G401 (cell line): Measurements from ENCODE around the gene TCF7L2. TPM values are rescaled to one million over a fixed set of nuclear protein-coding genes. Genes with fewer than 3 reads are reported as not detected.

ENCODE experiments used
- DNase-seq: peaks from one replicate; pipeline ENCODE4 v3.0.0-alpha.2; 2015; ENCODE audit warnings: low spot score
- in situ Hi-C: cut with HindIII; loops from 2 replicates; pipeline ENCODE4 v1.10.0; 2016; ENCODE audit warnings: low sequenced_read_pairs, mixed read lengths
- total RNA-seq: library from RNA; depleted of rRNA; stranded (reverse); fragments of >200 nt; shearing (Covaris generic); gene quantifications from 2 replicates; pipeline ENCODE4 v1.2.3, GENCODE V29; 2014

TCF7L2 gene
- total RNA-seq, 1 experiment from 2014 or later = 0.88 TPM

GRCh38 chr10:112985690-112986543 lies 35.9 kb downstream of the TCF7L2 start:
- in situ Hi-C loops = no loop called here
- DNase-seq = no peak

GRCh38 chr10:112986544-112987190 lies 36.6 kb downstream of the TCF7L2 start:
- in situ Hi-C loops = no loop called here
- no peak for DNase-seq

GRCh38 chr10:112988839-112989406 lies 38.9 kb downstream of the TCF7L2 start:
- in situ Hi-C loops = no loop called here
- DNase-seq = no peak

DNA sequence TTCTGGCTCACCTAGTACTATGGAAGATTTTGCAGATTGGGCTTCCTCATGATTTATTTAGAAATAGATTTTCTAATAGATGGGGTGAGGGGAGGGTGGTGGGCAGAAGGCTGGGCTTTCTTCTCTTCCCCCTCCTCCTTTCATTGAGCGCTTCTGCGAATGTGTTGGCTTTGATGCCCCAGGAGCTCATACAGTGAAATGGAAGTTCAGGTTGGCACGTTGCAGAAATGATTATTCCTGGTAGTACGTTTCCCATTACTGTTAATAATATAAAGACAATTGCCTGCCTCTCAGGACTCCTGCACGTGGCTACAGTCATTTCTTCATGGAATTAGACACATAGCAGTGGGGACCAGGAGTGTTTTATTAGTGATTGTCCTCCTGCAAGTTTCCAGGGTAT lies 39.8 kb downstream of the TCF7L2 start:
- in situ Hi-C loops = no loop called here
- no peak for DNase-seq

- in situ Hi-C loops = no loop called here
- DNase-seq = no peak
These were observed 40.2 kb downstream of the TCF7L2 start for GRCh38 chr10:112990271-112990670.

- no peak for DNase-seq
- in situ Hi-C loops = no loop called here
These were observed 41.9 kb downstream of the TCF7L2 start for GRCh38 chr10:112991888-112992491.

GRCh38 chr10:112996462-112996861 lies 46.4 kb downstream of the TCF7L2 start:
- DNase-seq = no peak
- in situ Hi-C loops = no loop called here

DNA sequence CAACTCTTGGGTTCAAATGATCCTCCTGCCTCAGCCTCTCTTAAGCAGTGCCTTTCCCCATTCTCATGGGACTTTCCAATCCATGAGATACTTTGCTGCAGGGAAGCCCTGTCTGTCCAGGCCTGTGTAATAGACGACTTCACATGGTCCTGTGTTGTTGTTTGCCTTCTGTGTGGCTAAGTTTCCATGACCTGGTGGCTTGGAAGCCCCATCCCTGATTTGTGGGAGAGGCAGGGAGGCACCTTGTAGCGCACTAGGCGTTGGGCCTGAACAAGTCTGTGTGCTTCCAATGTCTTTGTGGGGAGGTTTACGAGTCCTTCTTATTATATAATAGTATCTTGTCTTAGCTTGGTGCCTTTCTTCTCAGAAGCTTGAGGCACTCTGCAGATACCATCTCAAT lies 49.1 kb downstream of the TCF7L2 start:
- DNase-seq = no peak
- in situ Hi-C loops = no loop called here

DNA sequence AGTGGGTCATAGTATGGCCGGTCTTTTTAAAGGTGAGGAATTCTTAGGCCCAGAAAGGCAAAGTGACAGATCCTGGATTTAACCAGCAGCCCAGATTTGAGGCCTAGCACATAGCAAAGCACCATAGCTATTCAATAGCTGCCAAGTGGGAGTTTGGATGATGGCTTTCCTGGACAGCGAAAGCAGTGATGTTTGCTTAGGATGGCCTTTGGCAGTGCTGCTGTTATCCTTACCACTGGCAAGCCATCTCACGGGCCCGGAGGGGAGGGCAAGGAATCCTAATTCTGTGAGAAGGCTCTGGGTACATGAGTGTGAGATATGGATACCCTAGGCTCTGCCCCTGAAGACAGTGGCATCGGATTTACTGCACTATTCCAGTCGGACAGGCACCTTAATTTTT lies 50.4 kb downstream of the TCF7L2 start:
- in situ Hi-C loops = no loop called here
- DNase-seq = no peak

- DNase-seq = no peak
- in situ Hi-C loops = no loop called here
These were observed 51.0 kb downstream of the TCF7L2 start for GRCh38 chr10:113000876-113001598.

DNA sequence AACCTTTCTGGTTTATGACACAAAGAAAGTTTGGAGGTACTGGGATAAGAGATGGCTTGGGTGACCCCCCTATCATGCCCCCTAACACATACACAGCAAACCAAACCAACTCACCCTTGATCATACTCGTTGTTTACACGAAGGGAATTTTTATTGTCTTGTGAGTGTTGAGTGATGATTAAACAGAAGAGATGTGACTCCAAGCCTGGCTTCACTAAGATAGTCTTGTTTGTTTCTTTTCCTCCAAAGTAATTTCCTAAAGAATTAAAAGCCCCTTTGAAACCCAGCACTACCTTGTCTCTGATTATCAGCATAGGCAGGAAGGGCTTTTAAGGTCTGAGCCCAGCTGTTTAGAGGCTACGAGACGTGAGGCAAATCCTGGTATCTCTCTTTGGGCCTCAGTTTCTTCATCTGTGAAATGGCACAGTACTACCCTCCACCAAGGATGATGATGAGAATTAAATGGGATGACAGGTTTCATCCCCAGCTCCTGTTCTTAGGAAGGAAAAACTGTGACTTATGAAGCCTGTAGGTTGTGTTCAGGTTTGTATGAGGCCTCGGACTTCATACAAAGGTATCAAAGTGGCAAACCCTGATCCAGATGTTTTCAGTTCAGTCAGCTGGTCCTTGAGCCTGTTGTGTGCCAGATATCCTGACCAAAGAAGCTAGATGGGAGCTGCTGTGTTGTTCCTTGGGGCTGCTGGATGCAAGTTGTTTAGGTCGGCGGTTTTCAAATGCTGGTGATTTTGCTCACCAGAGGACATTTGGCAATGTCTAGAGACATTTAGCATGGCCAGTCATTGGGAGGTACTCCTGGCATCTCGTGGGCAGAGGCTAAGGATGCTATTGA lies 51.8 kb downstream of the TCF7L2 start:
- no peak for DNase-seq
- in situ Hi-C loops = no loop called here

- no peak for DNase-seq
- in situ Hi-C loops = no loop called here
These were observed 52.4 kb downstream of the TCF7L2 start for GRCh38 chr10:113002449-113002777.

- no peak for DNase-seq
- in situ Hi-C loops = no loop called here
These were observed 53.0 kb downstream of the TCF7L2 start for GRCh38 chr10:113003052-113003451.

DNA sequence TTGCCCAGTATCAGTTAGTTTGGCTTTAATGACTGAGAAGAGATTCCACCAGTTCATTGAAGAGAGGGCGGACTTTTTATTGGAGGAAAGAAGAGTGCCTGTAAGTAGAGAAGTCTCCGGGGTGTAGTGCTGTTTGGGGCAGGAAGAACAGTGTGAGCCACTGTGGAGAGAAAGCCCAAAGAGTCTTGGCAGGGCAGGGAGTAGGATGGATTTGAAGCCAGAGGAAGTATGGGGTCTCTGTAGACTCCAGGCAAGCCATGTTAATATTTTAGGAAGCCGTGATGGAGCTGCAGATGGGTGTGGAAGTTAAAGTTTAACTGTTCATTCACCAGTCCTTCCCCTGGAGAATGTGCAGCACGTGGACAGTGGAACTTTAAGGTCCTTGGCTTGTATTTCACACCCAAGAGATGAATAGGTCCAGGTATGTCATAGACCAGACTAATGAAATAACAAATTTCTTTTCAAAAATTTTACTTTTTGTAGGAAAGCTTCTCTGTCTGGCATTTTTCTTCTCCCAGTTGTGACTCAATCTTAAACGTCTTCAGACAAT lies 54.1 kb downstream of the TCF7L2 start:
- in situ Hi-C loops = no loop called here
- DNase-seq = no peak

DNA sequence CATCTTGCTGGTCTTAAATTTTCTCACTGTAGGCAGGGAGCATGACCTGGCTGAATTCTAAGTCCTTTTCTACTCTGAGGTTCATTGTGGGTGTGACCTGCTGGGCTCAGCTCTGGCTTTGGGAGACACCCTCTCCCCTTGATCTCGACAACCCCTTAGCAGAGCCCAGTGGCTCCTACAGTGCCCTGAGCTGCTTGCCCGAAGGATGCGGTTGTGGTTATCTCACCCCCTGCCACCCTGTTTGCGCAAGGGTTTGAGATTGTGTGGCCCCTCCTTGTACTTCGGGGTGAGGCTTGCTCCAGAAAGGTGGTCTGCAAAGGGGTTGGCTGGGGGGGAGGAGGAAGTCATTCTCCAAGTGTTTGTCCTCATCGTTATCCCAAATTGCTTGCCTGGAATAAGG lies 55.3 kb downstream of the TCF7L2 start:
- in situ Hi-C loops = no loop called here
- no peak for DNase-seq

DNA sequence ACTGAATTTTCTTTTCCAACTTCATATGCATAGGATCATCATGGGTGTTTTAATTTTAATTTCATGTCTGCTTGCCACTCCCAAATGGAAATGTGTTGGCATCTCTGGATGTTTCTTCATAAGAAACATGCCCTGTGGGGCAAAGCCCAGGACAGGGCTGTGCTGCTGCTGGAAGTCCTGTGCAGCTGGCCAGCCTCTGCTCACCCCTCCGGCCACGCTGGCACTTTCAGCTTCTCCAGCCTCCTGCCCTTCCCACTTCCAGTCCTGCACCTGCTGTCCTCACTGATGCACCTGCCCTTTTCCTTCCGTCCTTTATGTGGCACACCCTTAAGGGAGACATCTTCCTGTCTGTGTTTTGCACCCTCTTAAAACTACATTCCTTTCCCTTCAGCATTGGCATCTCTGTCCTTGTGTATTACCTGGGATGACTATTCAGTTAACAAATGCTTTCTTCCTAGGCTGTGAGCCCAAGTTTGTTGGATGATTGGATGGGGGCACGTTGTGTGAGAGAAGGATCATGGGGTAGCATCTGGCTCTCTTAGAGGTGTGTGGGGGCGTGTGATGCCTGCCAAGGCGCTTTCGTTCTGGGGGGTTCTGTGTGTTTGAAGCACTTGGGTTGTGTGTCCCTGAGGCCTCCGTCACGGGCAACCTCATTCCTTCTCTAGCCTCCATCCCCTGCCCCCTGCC lies 56.8 kb downstream of the TCF7L2 start:
- in situ Hi-C loops = no loop called here
- DNase-seq = no peak

DNA sequence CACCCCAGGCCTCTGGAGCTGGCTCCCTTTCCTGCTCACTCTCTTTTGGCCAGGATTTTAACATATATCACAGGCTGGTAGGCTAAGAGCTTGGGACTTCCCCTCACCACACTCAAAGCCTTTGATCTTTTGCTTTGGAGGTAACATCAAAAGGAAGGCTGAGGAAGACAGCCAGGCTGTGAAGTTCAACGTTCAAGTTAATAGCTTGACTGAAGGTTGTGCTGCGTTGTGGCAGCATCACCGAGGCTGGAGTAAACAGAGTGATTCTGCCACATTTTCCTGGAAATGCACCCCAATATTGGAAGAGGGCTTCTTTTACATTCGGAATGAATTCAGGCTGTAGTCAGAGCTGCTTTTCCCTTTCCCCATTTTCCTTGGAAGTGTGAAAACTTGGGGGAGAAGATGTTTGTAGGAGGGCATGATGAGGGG lies 57.3 kb downstream of the TCF7L2 start:
- in situ Hi-C loops = no loop called here
- DNase-seq = no peak

- in situ Hi-C loops = no loop called here
- no peak for DNase-seq
These were observed 57.8 kb downstream of the TCF7L2 start for GRCh38 chr10:113007821-113008220.
